Measurements from ENCODE around the gene IFT20. TPM values are rescaled to one million over a fixed set of nuclear protein-coding genes. Genes with fewer than 3 reads are reported as not detected.

Gene IFT20
- total and polyA plus RNA-seq, 2 donors (not counting 3 experiments of a cell fraction or from before 2014, with no cell fraction given): 26.5 to 45.0 TPM

DNA sequence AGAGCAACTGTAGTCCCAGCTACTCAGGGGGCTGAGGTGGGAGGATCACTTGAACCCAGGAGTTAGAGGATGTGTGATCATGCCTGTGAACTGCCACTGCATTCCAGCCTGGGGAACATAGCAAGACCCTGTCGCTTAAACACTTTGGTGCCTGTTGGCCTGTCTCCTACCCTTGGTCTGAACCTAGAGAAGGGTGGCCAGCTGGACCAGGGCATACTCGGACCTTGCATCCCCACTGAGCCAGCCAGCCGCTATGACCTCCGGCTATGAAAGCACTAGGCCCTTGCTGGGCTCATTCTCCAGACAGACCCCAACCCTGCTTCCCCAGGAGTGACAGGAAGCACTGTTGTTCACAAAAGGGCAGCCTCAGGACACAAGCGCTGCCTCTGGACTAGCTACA is 4.6 kb downstream of the IFT20 start:
- DNase-seq (ENCODE audit: low read depth, low spot score) (no peak), FAIRE-seq (no peak)
- H2AFZ ChIP-seq (ENCODE audit: low read depth, low read length): no peak overlapping the region
- H3K27ac ChIP-seq (ENCODE audit: insufficient read depth, low read depth, low read length): no peak overlapping the region
- H3K9me3 ChIP-seq (replicated peaks; ENCODE audit: control insufficient read depth, insufficient read depth, low read length): no peaks in the 10 kb centered on the region
- no peaks in the 10 kb centered on the region for H3K9me1 ChIP-seq (replicated peaks; ENCODE audit: control insufficient read depth, extremely low read depth, insufficient read depth, low read length)
- TF ChIP-seq MYC (IDR thresholded peaks at IDR 0.05; ENCODE audit: low read depth, low read length): no peak
- TF ChIP-seq POLR2A (IDR thresholded peaks at IDR 0.05; ENCODE audit: low read depth, low read length): no peak
- no peak for TF ChIP-seq JUN (IDR thresholded peaks at IDR 0.05; ENCODE audit: borderline replicate concordance, insufficient read depth, insufficient read length, low read depth)
- TF ChIP-seq, protein P1, sequence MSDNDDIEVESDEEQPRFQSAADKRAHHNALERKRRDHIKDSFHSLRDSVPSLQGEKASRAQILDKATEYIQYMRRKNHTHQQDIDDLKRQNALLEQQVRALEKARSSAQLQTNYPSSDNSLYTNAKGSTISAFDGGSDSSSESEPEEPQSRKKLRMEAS (IDR thresholded peaks at IDR 0.05; ENCODE audit: insufficient read depth, insufficient read length): no peak
- no peak for TF ChIP-seq EZH2 (IDR thresholded peaks at IDR 0.05; ENCODE audit: borderline replicate concordance, low read depth, low read length, severe bottlenecking)
- no peak overlapping the region for H3K9ac ChIP-seq (replicated peaks; ENCODE audit: extremely low read depth, insufficient read depth, low read length)
- no peak overlapping the region for H3K4me2 ChIP-seq (ENCODE audit: insufficient read depth, low read length)
- peaks cover 11% of the 10 kb centered on the region for H3K4me1 ChIP-seq (ENCODE audit: control insufficient read depth, extremely low read depth, insufficient read depth, low read length)
- peaks cover 17% of the 10 kb centered on the region for H3K79me2 ChIP-seq (ENCODE audit: control insufficient read depth, insufficient read depth, low read length)
- dilution Hi-C loops (cut with MboI; ENCODE audit: extremely low pct_ligation_motif_present, low sequenced_read_pairs): no loop called here
- H3K27me3 ChIP-seq (ENCODE audit: control insufficient read depth in 2 of 2, insufficient read depth in 2 of 2, low read length in 2 of 2): no peaks in the 10 kb centered on the region
- intact Hi-C loops (cut with micrococcal nuclease): no loop called here
- ChIA-PET POLR2A (no interaction called here), CTCF (interaction anchor here (1.1 to 1.3 kb wide), 2 partner anchors 9 to 12 kb away, joined by 3 to 4 read pairs; partner anchors contain the start of gene TMEM97)
- H4K20me1 ChIP-seq (replicated peaks; ENCODE audit: control insufficient read depth, extremely low read depth, insufficient read depth, low read length): no peaks in the 10 kb centered on the region
- H3K36me3 ChIP-seq (ENCODE audit: control insufficient read depth in 2 of 2, extremely low read depth in 1 of 2, insufficient read depth in 2 of 2, low read length in 2 of 2): peaks cover 16 to 19% of the 10 kb centered on the region in 2 experiments
- no peak overlapping the region for H3K4me3 ChIP-seq (replicated peaks in 1 of 3; ENCODE audit: insufficient read depth in 1 of 3, low read depth in 1 of 3, low read length in 3 of 3)
- no TSS peak for BruUV-seq (replicated peaks)

DNA sequence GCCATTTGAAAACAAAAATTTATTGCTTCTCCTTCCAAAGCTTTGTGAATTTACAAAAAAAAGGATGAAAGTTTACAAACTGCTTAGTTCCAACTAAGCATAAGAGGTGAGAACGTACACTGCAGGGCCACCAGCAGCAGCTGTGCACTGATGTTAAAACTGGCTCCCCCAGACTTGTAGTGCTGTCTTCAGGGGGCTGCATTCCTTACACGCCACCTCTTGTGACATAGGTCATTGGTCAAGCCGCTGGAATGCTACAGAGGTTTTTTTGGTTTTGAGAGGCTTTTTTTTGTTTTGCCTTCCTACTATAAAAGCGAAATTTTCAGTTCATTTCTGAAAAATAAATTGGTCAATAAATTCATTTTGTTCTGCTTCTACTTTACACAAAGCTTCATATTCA is 6.9 kb downstream of the IFT20 start:
- POLR2A ChIA-PET: no interaction called here
- H2AFZ ChIP-seq (ENCODE audit: low read depth, low read length): no peak overlapping the region
- CTCF ChIA-PET: no interaction called here
- H3K9me3 ChIP-seq (replicated peaks; ENCODE audit: control insufficient read depth, insufficient read depth, low read length): no peaks in the 10 kb centered on the region
- no peaks in the 10 kb centered on the region for H3K9me1 ChIP-seq (replicated peaks; ENCODE audit: control insufficient read depth, extremely low read depth, insufficient read depth, low read length)
- intact Hi-C loops (cut with micrococcal nuclease): no loop called here
- no peaks in the 10 kb centered on the region for H3K27me3 ChIP-seq (ENCODE audit: control insufficient read depth in 2 of 2, insufficient read depth in 2 of 2, low read length in 2 of 2)
- TF ChIP-seq POLR2AphosphoS5 (IDR thresholded peaks at IDR 0.05; ENCODE audit: insufficient read depth, low read depth, low read length) (no peak), FOS (IDR thresholded peaks at IDR 0.05; ENCODE audit: borderline replicate concordance, insufficient read depth, low read length) (no peak), GATA2 (IDR thresholded peaks at IDR 0.05; ENCODE audit: insufficient read depth, insufficient read length, low read depth, low read length) (no peak), MYC (IDR thresholded peaks at IDR 0.05; ENCODE audit: low read depth, low read length) (no peak), POLR2A (IDR thresholded peaks at IDR 0.05; ENCODE audit: low read depth, low read length) (no peak), JUN (IDR thresholded peaks at IDR 0.05; ENCODE audit: borderline replicate concordance, insufficient read depth, insufficient read length, low read depth) (no peak), EZH2 (IDR thresholded peaks at IDR 0.05; ENCODE audit: borderline replicate concordance, low read depth, low read length, severe bottlenecking) (no peak)
- TF ChIP-seq, protein P2, sequence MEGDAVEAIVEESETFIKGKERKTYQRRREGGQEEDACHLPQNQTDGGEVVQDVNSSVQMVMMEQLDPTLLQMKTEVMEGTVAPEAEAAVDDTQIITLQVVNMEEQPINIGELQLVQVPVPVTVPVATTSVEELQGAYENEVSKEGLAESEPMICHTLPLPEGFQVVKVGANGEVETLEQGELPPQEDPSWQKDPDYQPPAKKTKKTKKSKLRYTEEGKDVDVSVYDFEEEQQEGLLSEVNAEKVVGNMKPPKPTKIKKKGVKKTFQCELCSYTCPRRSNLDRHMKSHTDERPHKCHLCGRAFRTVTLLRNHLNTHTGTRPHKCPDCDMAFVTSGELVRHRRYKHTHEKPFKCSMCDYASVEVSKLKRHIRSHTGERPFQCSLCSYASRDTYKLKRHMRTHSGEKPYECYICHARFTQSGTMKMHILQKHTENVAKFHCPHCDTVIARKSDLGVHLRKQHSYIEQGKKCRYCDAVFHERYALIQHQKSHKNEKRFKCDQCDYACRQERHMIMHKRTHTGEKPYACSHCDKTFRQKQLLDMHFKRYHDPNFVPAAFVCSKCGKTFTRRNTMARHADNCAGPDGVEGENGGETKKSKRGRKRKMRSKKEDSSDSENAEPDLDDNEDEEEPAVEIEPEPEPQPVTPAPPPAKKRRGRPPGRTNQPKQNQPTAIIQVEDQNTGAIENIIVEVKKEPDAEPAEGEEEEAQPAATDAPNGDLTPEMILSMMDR (IDR thresholded peaks at IDR 0.05; ENCODE audit: extremely low read depth in 1 of 2, insufficient read depth in 1 of 2, low read depth in 1 of 2, low read length in 2 of 2): no peak
- TF ChIP-seq, protein P1 (IDR thresholded peaks at IDR 0.05; ENCODE audit: insufficient read depth, insufficient read length): no peak
- no peaks in the 10 kb centered on the region for H4K20me1 ChIP-seq (replicated peaks; ENCODE audit: control insufficient read depth, extremely low read depth, insufficient read depth, low read length)
- DNase-seq (ENCODE audit: low read depth, low spot score) (no peak), FAIRE-seq (no peak)
- dilution Hi-C loops (cut with MboI; ENCODE audit: extremely low pct_ligation_motif_present, low sequenced_read_pairs): no loop called here
- no TSS peak for BruUV-seq (replicated peaks)
- H3K27ac ChIP-seq (ENCODE audit: insufficient read depth, low read depth, low read length): no peak overlapping the region
- peaks cover 10% of the 10 kb centered on the region for H3K79me2 ChIP-seq (ENCODE audit: control insufficient read depth, insufficient read depth, low read length)
- no peak overlapping the region for H3K4me2 ChIP-seq (ENCODE audit: insufficient read depth, low read length)
- no peaks in the 10 kb centered on the region for H3K4me1 ChIP-seq (ENCODE audit: control insufficient read depth, extremely low read depth, insufficient read depth, low read length)
- H3K9ac ChIP-seq (replicated peaks; ENCODE audit: extremely low read depth, insufficient read depth, low read length): no peak overlapping the region
- H3K36me3 ChIP-seq (ENCODE audit: control insufficient read depth in 2 of 2, extremely low read depth in 1 of 2, insufficient read depth in 2 of 2, low read length in 2 of 2): peaks cover 16 to 19% of the 10 kb centered on the region in 2 experiments
- H3K4me3 ChIP-seq (replicated peaks in 1 of 3; ENCODE audit: insufficient read depth in 1 of 3, low read depth in 1 of 3, low read length in 3 of 3): no peak overlapping the region

Data from endothelial cell of umbilical vein (primary cell).